Kidney epithelial cell (primary cell): ENCODE results near the gene IFNA14. TPM values are rescaled to one million over a fixed set of nuclear protein-coding genes. Genes with fewer than 3 reads are reported as not detected.

ENCODE experiments used
- DNase-seq: peaks from one replicate; pipeline ENCODE4 v3.0.0-alpha.2; 2010; ENCODE audit warnings: low read depth
- H3K27me3 ChIP-seq: 2 replicates; pipeline ENCODE4 v1.6.0; 2011; ENCODE audit warnings: low read length; ENCODE audit not compliant: control insufficient read depth, insufficient read depth
- H3K36me3 ChIP-seq: 2 replicates; pipeline ENCODE4 v1.5.1; 2011; ENCODE audit warnings: low read length; ENCODE audit not compliant: control insufficient read depth, insufficient read depth
- H3K4me3 ChIP-seq: 2 replicates; pipeline ENCODE4 v1.5.1; 2011; ENCODE audit warnings: low read depth, mild to moderate bottlenecking, control low read depth, low read length
- CTCF ChIP-seq: IDR thresholded peaks from 2 replicates; pipeline ENCODE4 v1.5.1; 2011; ENCODE audit warnings: mild to moderate bottlenecking, moderate library complexity, low read length, control low read depth, inconsistent platforms; ENCODE audit not compliant: insufficient read depth, poor library complexity, severe bottlenecking
- total RNA-seq: library from RNA; depleted of rRNA; stranded (reverse); fragments of >200 nt; gene quantifications from 2 replicates; pipeline ENCODE4 v1.2.3, GENCODE V29; 2015

Gene IFNA14
- total RNA-seq: not detected in 2 replicates

GRCh38 chr9:21239911-21240310, at the start of gene IFNA14:
Gene IFNA14, minus strand, starts transcription at chr9:21240005. Its CDS starts 70 bp downstream, at chr9:21239935.
- TF ChIP-seq CTCF: no peak
- H3K4me3 ChIP-seq: no peak within 1 kb of the TSS

GRCh38 chr9:21287280-21287679, 47.5 kb upstream of the IFNA14 start:
- TF ChIP-seq CTCF: no peak
- no peak for DNase-seq
- Histone ChIP-seq H3K4me3 (no peak overlapping the region), H3K36me3 (no peaks in the 10 kb centered on the region), H3K27me3 (no peaks in the 10 kb centered on the region)

More at GRCh38 chr9:21239911-21240310, at the start of gene IFNA14:
- Histone ChIP-seq H3K27me3 (no peaks in the 10 kb centered on the region), H3K36me3 (no peaks in the 10 kb centered on the region)
- no peak for DNase-seq

GRCh38 chr9:21286659-21287058, 46.9 kb upstream of the IFNA14 start:
- no peak for TF ChIP-seq CTCF
- no peak for DNase-seq
- Histone ChIP-seq H3K27me3 (no peaks in the 10 kb centered on the region), H3K36me3 (no peaks in the 10 kb centered on the region), H3K4me3 (no peak overlapping the region)

- no peaks in the 10 kb centered on the region for H3K36me3 ChIP-seq
- H3K4me3 ChIP-seq: no peak overlapping the region
- DNase-seq: no peak
- TF ChIP-seq CTCF: no peak
- H3K27me3 ChIP-seq: no peaks in the 10 kb centered on the region
Measured at GRCh38 chr9:21286099-21286498, 46.3 kb upstream of the IFNA14 start.

GRCh38 chr9:21281275-21281674, 41.5 kb upstream of the IFNA14 start:
- no peak overlapping the region for H3K4me3 ChIP-seq
- no peak for TF ChIP-seq CTCF
- peaks cover 2% of the 10 kb centered on the region for H3K27me3 ChIP-seq
- no peaks in the 10 kb centered on the region for H3K36me3 ChIP-seq
- DNase-seq: no peak

GRCh38 chr9:21268347-21268657, 28.5 kb upstream of the IFNA14 start:
- Histone ChIP-seq H3K4me3 (no peak overlapping the region), H3K36me3 (no peaks in the 10 kb centered on the region), H3K27me3 (peaks cover 4% of the 10 kb centered on the region)
- no peak for DNase-seq
- TF ChIP-seq CTCF: no peak
